ENCODE results near the gene FBN2. TPM values are rescaled to one million over a fixed set of nuclear protein-coding genes. Genes with fewer than 3 reads are reported as not detected.

The FBN2 gene
- total and polyA plus RNA-seq, 2 experiments from 2014 or later: 725 to 2,094 TPM

GRCh38 chr5:128290152-128290858 is 247.7 kb downstream of the FBN2 start:
- TF ChIP-seq CTCF (IDR thresholded peaks at IDR 0.05; ENCODE audit: low read depth, low read length): no peak
- peaks cover 83% of the 10 kb centered on the region for H3K36me3 ChIP-seq

GRCh38 chr5:128287740-128288139 is 250.3 kb downstream of the FBN2 start:
- Histone ChIP-seq H3K27me3 (no peaks in the 10 kb centered on the region), H3K4me3 (no peak overlapping the region), H3K36me3 (peaks cover 100% of the 10 kb centered on the region), H3K27ac (peak overlapping the region; percentile 72), H3K4me1 (ENCODE audit: low read depth) (no peaks in the 10 kb centered on the region), H3K9me3 (ENCODE audit: low read depth) (no peaks in the 10 kb centered on the region)
- no peak for DNase-seq (ENCODE audit: low read depth in 1 of 2, low spot score in 1 of 2)
- TF ChIP-seq CTCF (IDR thresholded peaks at IDR 0.05; ENCODE audit: low read depth, low read length): no peak

More at GRCh38 chr5:128290152-128290858, 247.7 kb downstream of the FBN2 start:
- no peaks in the 10 kb centered on the region for H3K4me1 ChIP-seq (ENCODE audit: low read depth)
- H3K9me3 ChIP-seq (ENCODE audit: low read depth): no peaks in the 10 kb centered on the region
- peak in 1 of 2 donors; percentile 6 for DNase-seq (ENCODE audit: low read depth in 1 of 2, low spot score in 1 of 2)
- no peaks in the 10 kb centered on the region for H3K27me3 ChIP-seq
- H3K27ac ChIP-seq: peak overlapping the region; percentile 11
- no peak overlapping the region for H3K4me3 ChIP-seq

DNA sequence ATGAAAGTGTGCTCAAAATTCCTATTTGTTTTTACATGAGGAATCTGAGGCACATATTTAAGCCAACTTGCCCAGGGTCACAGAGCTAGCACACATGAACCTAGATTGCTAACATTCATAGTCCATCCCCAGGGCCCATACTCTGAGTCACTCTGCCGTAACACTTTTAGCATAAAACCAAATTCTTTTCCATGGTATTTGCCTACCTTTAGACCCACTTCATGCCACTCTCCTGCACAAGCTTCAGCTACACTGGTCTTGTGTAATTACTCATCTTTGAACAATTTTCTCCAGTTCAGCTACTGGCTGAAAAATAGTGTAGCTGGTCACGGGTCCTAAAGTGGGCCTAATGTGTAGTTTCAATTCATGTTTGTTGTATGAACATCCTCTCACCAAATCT is 253.8 kb downstream of the FBN2 start:
- no peak for TF ChIP-seq CTCF (IDR thresholded peaks at IDR 0.05; ENCODE audit: low read depth, low read length)
- Histone ChIP-seq H3K9me3 (ENCODE audit: low read depth) (no peaks in the 10 kb centered on the region), H3K36me3 (peaks cover 99% of the 10 kb centered on the region), H3K27ac (peak overlapping the region; percentile 65), H3K4me3 (no peak overlapping the region), H3K4me1 (ENCODE audit: low read depth) (no peaks in the 10 kb centered on the region), H3K27me3 (no peaks in the 10 kb centered on the region)
- no peak for DNase-seq (ENCODE audit: low read depth in 1 of 2, low spot score in 1 of 2)

- Histone ChIP-seq H3K4me1 (ENCODE audit: low read depth) (no peaks in the 10 kb centered on the region), H3K9me3 (ENCODE audit: low read depth) (no peaks in the 10 kb centered on the region), H3K36me3 (peaks cover 99% of the 10 kb centered on the region), H3K27ac (peak overlapping the region; percentile 52), H3K4me3 (no peak overlapping the region), H3K27me3 (no peaks in the 10 kb centered on the region)
- no peak for TF ChIP-seq CTCF (IDR thresholded peaks at IDR 0.05; ENCODE audit: low read depth, low read length)
- DNase-seq (ENCODE audit: low read depth in 1 of 2, low spot score in 1 of 2): no peak
Measured at GRCh38 chr5:128279345-128279744, 258.7 kb downstream of the FBN2 start.

GRCh38 chr5:128276537-128277216 is 261.4 kb downstream of the FBN2 start:
- peak in 1 of 2 donors; percentile 44 for DNase-seq (ENCODE audit: low read depth in 1 of 2, low spot score in 1 of 2)
- H3K36me3 ChIP-seq: peaks cover 99% of the 10 kb centered on the region
- no peak overlapping the region for H3K4me3 ChIP-seq
- H3K9me3 ChIP-seq (ENCODE audit: low read depth): no peaks in the 10 kb centered on the region
- peak overlapping the region; percentile 62 for H3K27ac ChIP-seq
- H3K27me3 ChIP-seq: no peaks in the 10 kb centered on the region
- H3K4me1 ChIP-seq (ENCODE audit: low read depth): no peaks in the 10 kb centered on the region
- TF ChIP-seq CTCF (IDR thresholded peaks at IDR 0.05; ENCODE audit: low read depth, low read length): no peak

Measured in cardiac muscle cell (in vitro differentiated cells and primary cell).